Measurements from ENCODE around the gene HIPK2.
A peak's percentile ranks its signal among the peaks of the same experiment; 100 is the strongest.

HIPK2 gene

GRCh38 chr7:139777948-139778841 is at the start of gene HIPK2:
Gene HIPK2 (minus strand): TSS chr7:139777998. CDS start chr7:139777623, 375 bp downstream.
- CTCF ChIA-PET: interaction anchor here (0.5 to 1.3 kb wide), 3 partner anchors 9 to 176 kb away, joined by 3 to 6 read pairs (median 3); no protein-coding TSS in a partner anchor
- TF ChIP-seq ZNF384 (IDR thresholded peaks at IDR 0.05): no peak
- TF ChIP-seq ELF4 (IDR thresholded peaks at IDR 0.05): no peak
- peak; percentile 96 for TF ChIP-seq L3MBTL2 (conservative IDR thresholded peaks at IDR 0.05)
- TF ChIP-seq SP1 (IDR thresholded peaks at IDR 0.05): no peak
- TF ChIP-seq NFRKB (IDR thresholded peaks at IDR 0.05): no peak
- 0 out of 2 replicates have a peak, but pooled peaks have one; percentile 65 for TF ChIP-seq LEF1 (IDR thresholded peaks at IDR 0.05; ENCODE audit: borderline replicate concordance)
- 0 out of 2 replicates have a peak, but pooled peaks have one; percentile 58 for TF ChIP-seq FOXM1 (IDR thresholded peaks at IDR 0.05; ENCODE audit: borderline replicate concordance)
- TF ChIP-seq ARNT (IDR thresholded peaks at IDR 0.05): peak; percentile 6; the same call in 1 of the 2 replicates
- POLR2A ChIA-PET: interaction anchor here (0.5 to 1.7 kb wide), 8 partner anchors 9 to 252 kb away, joined by 3 to 6 read pairs (median 3); no protein-coding TSS in a partner anchor
- peak; percentile 94 for DNase-seq (ENCODE audit: extremely low spot score)

- CTCF ChIA-PET: interaction anchor here (0.7 kb wide), 1 partner anchor 27 kb away, joined by 4 read pairs; no protein-coding TSS in a partner anchor
- no peak for DNase-seq (ENCODE audit: extremely low spot score)
- TF ChIP-seq NFRKB (IDR thresholded peaks at IDR 0.05) (no peak), SP1 (IDR thresholded peaks at IDR 0.05) (no peak), ZNF384 (IDR thresholded peaks at IDR 0.05) (no peak), ARNT (IDR thresholded peaks at IDR 0.05) (no peak), ELF4 (IDR thresholded peaks at IDR 0.05) (no peak), SUZ12 (IDR thresholded peaks at IDR 0.05) (no peak), HDGF (IDR thresholded peaks at IDR 0.05; ENCODE audit: borderline replicate concordance) (no peak), BHLHE40 (IDR thresholded peaks at IDR 0.05; ENCODE audit: borderline replicate concordance) (no peak), TARDBP (IDR thresholded peaks at IDR 0.05) (no peak), CTBP1 (IDR thresholded peaks at IDR 0.05; ENCODE audit: borderline replicate concordance) (no peak), LEF1 (IDR thresholded peaks at IDR 0.05; ENCODE audit: borderline replicate concordance) (no peak), L3MBTL2 (conservative IDR thresholded peaks at IDR 0.05) (no peak), FOXM1 (IDR thresholded peaks at IDR 0.05; ENCODE audit: borderline replicate concordance) (no peak), FOXA1 (IDR thresholded peaks at IDR 0.05) (no peak), FOXK2 (IDR thresholded peaks at IDR 0.05) (no peak)
- TF ChIP-seq, protein P1, sequence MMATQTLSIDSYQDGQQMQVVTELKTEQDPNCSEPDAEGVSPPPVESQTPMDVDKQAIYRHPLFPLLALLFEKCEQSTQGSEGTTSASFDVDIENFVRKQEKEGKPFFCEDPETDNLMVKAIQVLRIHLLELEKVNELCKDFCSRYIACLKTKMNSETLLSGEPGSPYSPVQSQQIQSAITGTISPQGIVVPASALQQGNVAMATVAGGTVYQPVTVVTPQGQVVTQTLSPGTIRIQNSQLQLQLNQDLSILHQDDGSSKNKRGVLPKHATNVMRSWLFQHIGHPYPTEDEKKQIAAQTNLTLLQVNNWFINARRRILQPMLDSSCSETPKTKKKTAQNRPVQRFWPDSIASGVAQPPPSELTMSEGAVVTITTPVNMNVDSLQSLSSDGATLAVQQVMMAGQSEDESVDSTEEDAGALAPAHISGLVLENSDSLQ (IDR thresholded peaks at IDR 0.05): no peak
- POLR2A ChIA-PET: no interaction called here
Measured at GRCh38 chr7:139827042-139827441, 49.2 kb upstream of the HIPK2 start.

GRCh38 chr7:139825666-139826290 is 48.0 kb upstream of the HIPK2 start:
- POLR2A ChIA-PET: no interaction called here
- CTCF ChIA-PET: no interaction called here
- no peak for DNase-seq (ENCODE audit: extremely low spot score)
- TF ChIP-seq TARDBP (IDR thresholded peaks at IDR 0.05) (no peak), BHLHE40 (IDR thresholded peaks at IDR 0.05; ENCODE audit: borderline replicate concordance) (no peak), SP1 (IDR thresholded peaks at IDR 0.05) (no peak), FOXM1 (IDR thresholded peaks at IDR 0.05; ENCODE audit: borderline replicate concordance) (no peak), SUZ12 (IDR thresholded peaks at IDR 0.05) (no peak), L3MBTL2 (conservative IDR thresholded peaks at IDR 0.05) (no peak), FOXA1 (IDR thresholded peaks at IDR 0.05) (no peak), CTBP1 (IDR thresholded peaks at IDR 0.05; ENCODE audit: borderline replicate concordance) (no peak), FOXK2 (IDR thresholded peaks at IDR 0.05) (no peak), ELF4 (IDR thresholded peaks at IDR 0.05) (no peak)

DNA sequence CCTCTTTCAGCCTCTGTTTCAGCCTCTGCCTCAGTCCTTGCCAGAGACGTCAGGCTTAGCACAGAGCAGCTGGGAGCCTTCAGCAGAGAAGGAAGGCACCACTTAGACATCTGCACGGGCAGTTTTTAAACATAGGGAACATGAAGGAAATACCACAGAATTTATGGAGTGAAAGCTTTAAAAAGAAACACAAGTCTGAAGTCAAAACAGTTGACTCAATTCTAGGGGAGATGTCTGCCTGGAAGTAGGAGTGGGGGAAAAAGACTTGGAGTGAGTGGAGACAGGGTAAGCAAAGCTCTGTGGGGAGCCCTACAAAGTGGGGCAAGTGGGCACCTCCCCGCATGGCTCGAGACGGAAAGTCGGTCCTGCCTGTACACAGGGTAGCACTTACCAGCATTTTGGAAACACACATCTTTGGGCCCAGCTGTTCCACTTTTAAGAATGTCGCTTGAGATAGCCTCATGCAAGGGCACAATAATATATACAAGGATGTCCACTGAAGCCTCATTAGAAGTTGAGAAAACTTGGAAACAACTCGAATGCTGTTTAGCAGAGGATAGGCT is 46.2 kb upstream of the HIPK2 start:
- TF ChIP-seq ZNF384 (IDR thresholded peaks at IDR 0.05) (no peak), FOXM1 (IDR thresholded peaks at IDR 0.05; ENCODE audit: borderline replicate concordance) (no peak), FOXA1 (IDR thresholded peaks at IDR 0.05) (no peak), LEF1 (IDR thresholded peaks at IDR 0.05; ENCODE audit: borderline replicate concordance) (no peak), SUZ12 (IDR thresholded peaks at IDR 0.05) (no peak), FOXK2 (IDR thresholded peaks at IDR 0.05) (no peak), CTBP1 (IDR thresholded peaks at IDR 0.05; ENCODE audit: borderline replicate concordance) (no peak), NFRKB (IDR thresholded peaks at IDR 0.05) (no peak), L3MBTL2 (conservative IDR thresholded peaks at IDR 0.05) (no peak), BHLHE40 (IDR thresholded peaks at IDR 0.05; ENCODE audit: borderline replicate concordance) (no peak), ELF4 (IDR thresholded peaks at IDR 0.05) (no peak), SP1 (IDR thresholded peaks at IDR 0.05) (no peak), ARNT (IDR thresholded peaks at IDR 0.05) (no peak)
- TF ChIP-seq, protein P1 (IDR thresholded peaks at IDR 0.05): no peak
- ChIA-PET CTCF (interaction anchor here (1.0 kb wide), 1 partner anchor 15 kb away, joined by 3 read pairs; no protein-coding TSS in a partner anchor), POLR2A (no interaction called here)
- no peak for DNase-seq (ENCODE audit: extremely low spot score)

DNA sequence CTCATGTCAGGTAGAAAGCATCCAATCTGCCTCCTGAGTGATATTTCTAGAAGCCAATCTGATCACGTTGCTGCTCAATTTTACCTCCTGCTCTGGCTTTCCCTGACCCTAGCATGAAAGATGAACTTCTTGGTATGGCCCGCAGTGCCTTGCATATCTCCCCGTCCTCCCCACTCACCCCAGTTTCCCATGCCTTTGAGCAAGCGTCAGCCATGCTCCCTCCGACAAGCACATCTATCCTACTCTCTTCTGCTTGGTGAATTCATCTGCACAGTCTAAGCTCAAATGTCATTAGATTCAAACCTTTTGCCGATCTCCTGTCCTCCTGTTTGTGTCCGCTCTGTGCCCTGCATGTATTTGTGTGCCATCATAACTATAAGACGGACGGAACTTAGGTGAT is 45.1 kb upstream of the HIPK2 start:
- ChIA-PET POLR2A (no interaction called here), CTCF (interaction anchor here (0.7 kb wide), 1 partner anchor 26 kb away, joined by 3 read pairs; no protein-coding TSS in a partner anchor)
- DNase-seq (ENCODE audit: extremely low spot score): no peak
- no peak for TF ChIP-seq BHLHE40 (IDR thresholded peaks at IDR 0.05; ENCODE audit: borderline replicate concordance)
- no peak for TF ChIP-seq SUZ12 (IDR thresholded peaks at IDR 0.05)
- no peak for TF ChIP-seq CTBP1 (IDR thresholded peaks at IDR 0.05; ENCODE audit: borderline replicate concordance)
- no peak for TF ChIP-seq LEF1 (IDR thresholded peaks at IDR 0.05; ENCODE audit: borderline replicate concordance)
- TF ChIP-seq FOXK2 (IDR thresholded peaks at IDR 0.05): no peak
- no peak for TF ChIP-seq FOXM1 (IDR thresholded peaks at IDR 0.05; ENCODE audit: borderline replicate concordance)
- TF ChIP-seq FOXA1 (IDR thresholded peaks at IDR 0.05): no peak
- TF ChIP-seq HDGF (IDR thresholded peaks at IDR 0.05; ENCODE audit: borderline replicate concordance): no peak
- no peak for TF ChIP-seq ARNT (IDR thresholded peaks at IDR 0.05)
- TF ChIP-seq TARDBP (IDR thresholded peaks at IDR 0.05): no peak
- no peak for TF ChIP-seq ZNF384 (IDR thresholded peaks at IDR 0.05)

Data from HEK293T (cell line).